GM21526 (cell line): ENCODE results near the gene HTT.
"Not testable (repeated sequence)": the region's sequence is repeated elsewhere in the genome, so short reads cannot be mapped to it uniquely, and the experiment has no call there.

Experiments
- ATAC-seq: cut with Tn5 transposase; IDR thresholded peaks from one replicate; pipeline ENCODE4 v1.9.1; 2021; ENCODE audit warnings: moderate library complexity; ENCODE audit not compliant: unreplicated experiment, low FRiP score

The HTT gene

GRCh38 chr4:3044870-3045819 lies 29.3 kb upstream of the HTT start:
- no peak for ATAC-seq

GRCh38 chr4:3046162-3046561 lies 28.3 kb upstream of the HTT start:
- no peak for ATAC-seq

- no peak for ATAC-seq
Measured at GRCh38 chr4:3046623-3047022, 27.9 kb upstream of the HTT start.

GRCh38 chr4:3047464-3048286 lies 26.8 kb upstream of the HTT start:
- ATAC-seq: peak; percentile 82

GRCh38 chr4:3051141-3051897 lies 23.2 kb upstream of the HTT start:
- ATAC-seq: not testable (repeated sequence)

- ATAC-seq: no peak
Measured at GRCh38 chr4:3054169-3054759, 20.2 kb upstream of the HTT start.

- no peak for ATAC-seq
Measured at GRCh38 chr4:3059943-3060342, 14.5 kb upstream of the HTT start.

- no peak for ATAC-seq
Measured at GRCh38 chr4:3060946-3061345, 13.5 kb upstream of the HTT start.

- ATAC-seq: no peak
Measured at GRCh38 chr4:3062471-3062870, 12.0 kb upstream of the HTT start.

- no peak for ATAC-seq
Measured at GRCh38 chr4:3065551-3065950, 8.9 kb upstream of the HTT start.

GRCh38 chr4:3066836-3067400 lies 7.6 kb upstream of the HTT start:
- ATAC-seq: no peak

- ATAC-seq: no peak
Measured at GRCh38 chr4:3067473-3068001, 6.9 kb upstream of the HTT start.

GRCh38 chr4:3069661-3070199 lies 4.8 kb upstream of the HTT start:
- no peak for ATAC-seq

GRCh38 chr4:3070709-3071500 lies 3.6 kb upstream of the HTT start:
- no peak for ATAC-seq

GRCh38 chr4:3071811-3072210 lies 2.7 kb upstream of the HTT start:
- ATAC-seq: no peak

- peak; percentile 19 for ATAC-seq
Measured at GRCh38 chr4:3073158-3074077, 1.1 kb upstream of the HTT start.

GRCh38 chr4:3074846-3075651 lies 568 bp downstream of the HTT start:
- ATAC-seq: no peak
